GM12878 (cell line): ENCODE measurements around the gene DPY19L3.

Source experiments
- POLR2A ChIP-seq: IDR thresholded peaks from 2 replicates; pipeline ENCODE4 v1.6.1; 2011; ENCODE audit warnings: low read depth, mild to moderate bottlenecking, low read length
- RELB ChIP-seq: fragments of 450-650 bp; IDR thresholded peaks from 2 replicates; pipeline ENCODE4 v1.6.1; 2017; ENCODE audit warnings: low read depth, mild to moderate bottlenecking, moderate library complexity
- SPI1 ChIP-seq: IDR thresholded peaks from 2 replicates; pipeline ENCODE4 v1.6.1; 2011; ENCODE audit warnings: low read depth, mild to moderate bottlenecking, low read length, moderate library complexity, borderline replicate concordance; ENCODE audit not compliant: insufficient read depth

- TF ChIP-seq RELB = no peak
- TF ChIP-seq SPI1 = no peak
- no peak for TF ChIP-seq POLR2A
Observed at GRCh38 chr19:32404933-32405430, 588 bp upstream of the DPY19L3 start.
